Keratinocyte (primary cell): Measurements from ENCODE around the gene TM2D1. TPM values are rescaled to one million over a fixed set of nuclear protein-coding genes. Genes with fewer than 3 reads are reported as not detected.

Source experiments
- DNase-seq: peaks from one replicate; pipeline ENCODE4 v3.0.0-alpha.2; 2011; ENCODE audit warnings: low read depth, missing footprints, low spot score
- FAIRE-seq: peaks from 2 replicates; lab custom pipeline; 2011; peaks lifted over from hg19 to GRCh38; lab: Jason Lieb, UNC
- H2AFZ ChIP-seq: 2 replicates; pipeline ENCODE4 v1.6.0; 2012; ENCODE audit warnings: low read length, control low read depth, inconsistent platforms; ENCODE audit not compliant: control insufficient read depth
- H3K27ac ChIP-seq: 2 replicates; pipeline ENCODE4 v1.5.1; 2011; ENCODE audit warnings: low read length; ENCODE audit not compliant: control insufficient read depth, insufficient read depth
- H3K27me3 ChIP-seq: 3 replicates; pipeline ENCODE4 v1.6.0; 2011; ENCODE audit warnings: low read length; ENCODE audit not compliant: control insufficient read depth, insufficient read depth; ENCODE audit errors: extremely low read depth
- H3K36me3 ChIP-seq, 2 experiments: 2 replicates in 1 of 2; 3 replicates in 1 of 2; pipeline ENCODE4 v1.5.1; 2011; ENCODE audit warnings: low read length in 2 of 2, mild to moderate bottlenecking in 1 of 2; ENCODE audit not compliant: control insufficient read depth in 2 of 2, insufficient read depth in 2 of 2; ENCODE audit errors: extremely low read depth in 1 of 2
- H3K4me1 ChIP-seq: 3 replicates; pipeline ENCODE4 v1.5.1; 2011; ENCODE audit warnings: low read length; ENCODE audit not compliant: control insufficient read depth, insufficient read depth; ENCODE audit errors: extremely low read depth
- H3K4me2 ChIP-seq: 3 replicates; pipeline ENCODE4 v1.6.0; 2011; ENCODE audit warnings: low read depth, low read length; ENCODE audit not compliant: control insufficient read depth, insufficient read depth; ENCODE audit errors: extremely low read depth
- H3K4me3 ChIP-seq, 3 experiments: fragments of 200-600 bp in 1 of 3; sonication (generic) in 1 of 3; 2 replicates in 2 of 3; 3 replicates in 1 of 3; pipeline ENCODE4 v1.5.1; 2011 to 2016; ENCODE audit warnings: low read length in 3 of 3, mild to moderate bottlenecking in 3 of 3, control low read depth in 2 of 3, inconsistent platforms in 1 of 3, low read depth in 1 of 3, mixed read lengths in 1 of 3, mixed run types in 1 of 3, moderate library complexity in 1 of 3; ENCODE audit not compliant: control insufficient read depth in 2 of 3, insufficient read depth in 2 of 3; ENCODE audit errors: extremely low read depth in 1 of 3
- H3K79me2 ChIP-seq: 2 replicates; pipeline ENCODE4 v1.6.0; 2012; ENCODE audit warnings: low read length; ENCODE audit not compliant: control insufficient read depth, insufficient read depth
- H3K9ac ChIP-seq: 3 replicates; pipeline ENCODE4 v1.6.0; 2011; ENCODE audit warnings: low read length; ENCODE audit not compliant: control insufficient read depth, insufficient read depth; ENCODE audit errors: extremely low read depth
- H3K9me1 ChIP-seq: 3 replicates; pipeline ENCODE4 v1.6.0; 2011; ENCODE audit warnings: low read length; ENCODE audit not compliant: control insufficient read depth, insufficient read depth; ENCODE audit errors: extremely low read depth
- H3K9me3 ChIP-seq: 2 replicates; pipeline ENCODE4 v1.5.1; 2012; ENCODE audit warnings: low read depth, low read length; ENCODE audit not compliant: control insufficient read depth
- H4K20me1 ChIP-seq: 3 replicates; pipeline ENCODE4 v1.6.0; 2011; ENCODE audit warnings: low read length; ENCODE audit not compliant: control insufficient read depth, insufficient read depth; ENCODE audit errors: extremely low read depth
- CTCF ChIP-seq, 3 experiments: IDR thresholded peaks in 1 of 3; conservative IDR thresholded peaks in 1 of 3; optimal IDR thresholded peaks in 1 of 3; 2 replicates in 2 of 3; 3 replicates in 1 of 3; pipeline versions ENCODE3 to v1.5.1; 2011; ENCODE audit warnings: low read length in 3 of 3, mild to moderate bottlenecking in 3 of 3, moderate library complexity in 2 of 3, control low read depth in 1 of 3, inconsistent platforms in 1 of 3; ENCODE audit not compliant: insufficient read depth in 2 of 3; ENCODE audit errors: extremely low read depth in 1 of 3
- EZH2 ChIP-seq: IDR thresholded peaks from one replicate; pipeline ENCODE4 v1.6.1; 2012; ENCODE audit warnings: inconsistent platforms, mild to moderate bottlenecking, low read length, moderate library complexity
- dilution Hi-C: fragments of 300-500 bp; cut with MboI; formaldehyde crosslinking; loops from one replicate; pipeline ENCODE4 v1.7.0; 2020; ENCODE audit warnings: low sequenced_read_pairs; ENCODE audit not compliant: extremely low pct_ligation_motif_present
- polyA plus RNA-seq, 5 experiments: library from polyadenylated mRNA; depleted of rRNA in 3 of 5; stranded (reverse) in 3 of 5; stranded (forward) in 1 of 5; unstranded in 1 of 5; fragments of >200 nt; gene quantifications; 1 replicate in 1 of 5; 2 replicates in 3 of 5; 3 replicates in 1 of 5; pipeline versions ENCODE4 v1.2.1 to v1.2.3, GENCODE V29; 2011 to 2012; ENCODE audit warnings: missing spikeins in 2 of 5, low read depth in 1 of 5, low replicate concordance in 1 of 5

Gene TM2D1
- polyA plus RNA-seq, 1 donor (not counting 4 experiments of a cell fraction or from before 2014, with no cell fraction given): 70.2 TPM

GRCh38 chr1:61742620-61743430 is 17.9 kb upstream of the TM2D1 start:
- Histone ChIP-seq H3K9ac (peak overlapping the region; percentile 91), H3K36me3 (no peaks in the 10 kb centered on the region), H3K79me2 (peaks cover 50% of the 10 kb centered on the region), H3K9me1 (no peaks in the 10 kb centered on the region), H3K4me1 (peaks cover 27% of the 10 kb centered on the region), H4K20me1 (no peaks in the 10 kb centered on the region), H3K4me2 (peak overlapping the region; percentile 87), H3K9me3 (no peaks in the 10 kb centered on the region), H3K27ac (peak overlapping the region; percentile 94), H2AFZ (peak overlapping the region; percentile 44), H3K27me3 (no peaks in the 10 kb centered on the region), H3K4me3 (peak overlapping the region; percentile 74 to 92 (median 76))
- DNase-seq (no peak), FAIRE-seq (no peak)
- dilution Hi-C loops: no loop called here
- no peak for TF ChIP-seq EZH2
- no peak for TF ChIP-seq CTCF (optimal IDR thresholded peaks at IDR 0.05 in 1 of 3, IDR thresholded peaks at IDR 0.05 in 1 of 3, conservative IDR thresholded peaks at IDR 0.05 in 1 of 3; ENCODE audit: extremely low read depth in 1 of 3, insufficient read depth in 2 of 3, low read length in 3 of 3)

GRCh38 chr1:61741711-61742619 is 17.0 kb upstream of the TM2D1 start, which contains the start of gene PATJ:
Gene PATJ, plus strand, starts transcription at chr1:61742480. Its CDS starts 20,413 bp downstream, at chr1:61762893.
- Histone ChIP-seq H3K4me1 (peaks cover 25% of the 10 kb centered on the region), H3K9me1 (no peaks in the 10 kb centered on the region), H3K4me2 (peak within 1 kb of the TSS; percentile 92), H3K27me3 (no peaks in the 10 kb centered on the region), H4K20me1 (no peaks in the 10 kb centered on the region), H3K79me2 (peaks cover 41% of the 10 kb centered on the region), H3K27ac (peak within 1 kb of the TSS; percentile 94), H3K9ac (peak within 1 kb of the TSS; percentile 91), H3K9me3 (no peaks in the 10 kb centered on the region), H3K36me3 (no peaks in the 10 kb centered on the region), H3K4me3 (peak within 1 kb of the TSS; percentile 74 to 94 (median 92)), H2AFZ (peak within 1 kb of the TSS; percentile 96)
- FAIRE-seq: no peak
- no peak for DNase-seq
- TF ChIP-seq EZH2: no peak
- TF ChIP-seq CTCF (optimal IDR thresholded peaks at IDR 0.05 in 1 of 3, IDR thresholded peaks at IDR 0.05 in 1 of 3, conservative IDR thresholded peaks at IDR 0.05 in 1 of 3; ENCODE audit: extremely low read depth in 1 of 3, insufficient read depth in 2 of 3, low read length in 3 of 3): no peak
- dilution Hi-C loops: no loop called here
